Gastrocnemius medialis (tissue), 4 donors: ENCODE data around the gene MTAP. TPM values are rescaled to one million over a fixed set of nuclear protein-coding genes. Genes with fewer than 3 reads are reported as not detected.

Experiments used
- ATAC-seq, 2 donors: fragments of 150-250 bp; one replicate each; pipeline ENCODE4 v1.9.1; 2016
- DNase-seq, 2 donors: peaks; one replicate each; pipeline ENCODE4 v3.0.0-alpha.2; 2019
- H3K27ac ChIP-seq, 4 donors: fragments of 200-600 bp; sonication (generic); 1 replicate in 1 of 4; 2 replicates in 3 of 4; pipeline ENCODE4 v1.5.1; 2016 to 2018; ENCODE audit warnings: mild to moderate bottlenecking in 2 of 4, moderate library complexity in 1 of 4
- H3K27me3 ChIP-seq, 3 donors: fragments of 200-600 bp; sonication (generic) in 2 of 3; 1 replicate in 1 of 3; 2 replicates in 2 of 3; pipeline versions ENCODE4 v1.5.1 to v1.6.0; 2016 to 2019; ENCODE audit warnings: mild to moderate bottlenecking in 1 of 3, moderate library complexity in 1 of 3
- H3K36me3 ChIP-seq, 2 donors: fragments of 200-600 bp; sonication (generic) in 1 of 2; one replicate each; pipeline ENCODE4 v1.5.1; 2017 to 2018
- H3K4me1 ChIP-seq, 2 donors: fragments of 200-600 bp; sonication (generic) in 1 of 2; one replicate each; pipeline ENCODE4 v1.5.1; 2016 to 2017; ENCODE audit warnings: mild to moderate bottlenecking in 2 of 2
- H3K4me3 ChIP-seq, 4 donors: fragments of 200-600 bp; sonication (generic) in 3 of 4; 1 replicate in 1 of 4; 2 replicates in 3 of 4; pipeline ENCODE4 v1.5.1; 2016 to 2019; ENCODE audit warnings: mild to moderate bottlenecking in 2 of 4
- H3K9me3 ChIP-seq, 3 donors: fragments of 200-600 bp; sonication (generic) in 2 of 3; 1 replicate in 1 of 3; 2 replicates in 2 of 3; pipeline ENCODE4 v1.5.1; 2016 to 2019
- CTCF ChIP-seq, 5 experiments: fragments of 450-650 bp in 3 of 5; fragments of 200-600 bp in 2 of 5; sonication (generic) in 2 of 5; IDR thresholded peaks in 4 of 5; conservative IDR thresholded peaks in 1 of 5; 1 replicate in 4 of 5; 2 replicates in 1 of 5; pipeline ENCODE4 v1.5.1; 2016 to 2019; ENCODE audit warnings: antibody characterized with exemption in 5 of 5, mild to moderate bottlenecking in 3 of 5, moderate library complexity in 3 of 5
- POLR2A ChIP-seq, 2 donors: fragments of 450-650 bp; IDR thresholded peaks; one replicate each; pipeline ENCODE4 v1.6.1; 2017; ENCODE audit warnings: antibody characterized with exemption in 2 of 2, mild to moderate bottlenecking in 2 of 2, moderate library complexity in 2 of 2
- in situ Hi-C, 4 donors: fragments of 200-750 bp; cut with MboI; loops; one replicate each; pipeline versions ENCODE4 v1.15.0 to v1.8.0; 2017; ENCODE audit warnings: low sequenced_read_pairs in 4 of 4
- intact Hi-C: fragments of 100-400 bp; cut with DNase I; formaldehyde crosslinking; loops from one replicate; pipeline ENCODE4 v1.15.1; 2023; ENCODE audit warnings: low total_unique reads
- total RNA-seq, 4 donors: library from RNA; depleted of rRNA; stranded (reverse); fragments of >200 nt; gene quantifications; one replicate each; pipeline versions ENCODE4 v1.1.0 to v1.2.3, GENCODE V29; 2016

The MTAP gene
- total RNA-seq, 4 donors from 2014 or later: 6.2 to 11.0 (median 9.4) TPM

- Histone ChIP-seq H3K27me3 (peaks cover 90 to 94% (median 90%) of the 10 kb centered on the region in 3 donors), H3K36me3 (no peaks in the 10 kb centered on the region), H3K9me3 (no peaks in the 10 kb centered on the region), H3K27ac (no peak overlapping the region), H3K4me1 (peaks cover 11 to 14% of the 10 kb centered on the region in 2 donors), H3K4me3 (no peak overlapping the region)
- no peak for TF ChIP-seq CTCF (IDR thresholded peaks at IDR 0.05 in 4 of 5, conservative IDR thresholded peaks at IDR 0.05 in 1 of 5)
- no peak for TF ChIP-seq POLR2A (IDR thresholded peaks at IDR 0.05)
- intact Hi-C loops: no loop called here
- in situ Hi-C loops: no loop called here
- DNase-seq (no peak), ATAC-seq (no peak)
Measured at GRCh38 chr9:21967169-21967568, 164.7 kb downstream of the MTAP start.

- Histone ChIP-seq H3K36me3 (no peaks in the 10 kb centered on the region), H3K27me3 (peaks cover 95 to 96% (median 95%) of the 10 kb centered on the region in 3 donors), H3K27ac (no peak overlapping the region), H3K4me3 (no peak overlapping the region), H3K4me1 (peaks cover 11 to 14% of the 10 kb centered on the region in 2 donors), H3K9me3 (no peaks in the 10 kb centered on the region)
- in situ Hi-C loops (no loop called here), intact Hi-C loops (no loop called here)
- DNase-seq: no peak
- TF ChIP-seq CTCF (IDR thresholded peaks at IDR 0.05 in 4 of 5, conservative IDR thresholded peaks at IDR 0.05 in 1 of 5): no peak
- no peak for TF ChIP-seq POLR2A (IDR thresholded peaks at IDR 0.05)
- no peak for ATAC-seq
Measured at GRCh38 chr9:21967702-21968101, 165.3 kb downstream of the MTAP start.

GRCh38 chr9:21968331-21969010, 166.0 kb downstream of the MTAP start:
- Histone ChIP-seq H3K4me1 (peaks cover 11 to 14% of the 10 kb centered on the region in 2 donors), H3K36me3 (no peaks in the 10 kb centered on the region), H3K9me3 (no peaks in the 10 kb centered on the region), H3K4me3 (no peak overlapping the region), H3K27me3 (peaks cover 96 to 100% (median 100%) of the 10 kb centered on the region in 3 donors), H3K27ac (no peak overlapping the region)
- TF ChIP-seq CTCF (IDR thresholded peaks at IDR 0.05 in 4 of 5, conservative IDR thresholded peaks at IDR 0.05 in 1 of 5) (no peak), POLR2A (IDR thresholded peaks at IDR 0.05) (no peak)
- in situ Hi-C loops (no loop called here), intact Hi-C loops (no loop called here)
- no peak for DNase-seq
- ATAC-seq: no peak

GRCh38 chr9:21969011-21969940, 166.8 kb downstream of the MTAP start:
- intact Hi-C loops: no loop called here
- H3K27me3 ChIP-seq: peaks cover 96 to 100% (median 100%) of the 10 kb centered on the region in 3 donors
- no peak for DNase-seq
- TF ChIP-seq CTCF (IDR thresholded peaks at IDR 0.05 in 4 of 5, conservative IDR thresholded peaks at IDR 0.05 in 1 of 5) (no peak), POLR2A (IDR thresholded peaks at IDR 0.05) (no peak)
- ATAC-seq: no peak
- H3K36me3 ChIP-seq: no peaks in the 10 kb centered on the region
- no peaks in the 10 kb centered on the region for H3K9me3 ChIP-seq
- H3K4me3 ChIP-seq: no peak overlapping the region
- in situ Hi-C loops: no loop called here
- H3K4me1 ChIP-seq: peaks cover 12 to 15% of the 10 kb centered on the region in 2 donors
- no peak overlapping the region for H3K27ac ChIP-seq
